Right ventricle myocardium inferior (tissue), 1 donor: ENCODE measurements around the gene TRERF1. TPM values are rescaled to one million over a fixed set of nuclear protein-coding genes. Genes with fewer than 3 reads are reported as not detected.
"Not testable (repeated sequence)": the region's sequence is repeated elsewhere in the genome, so short reads cannot be mapped to it uniquely, and the experiment has no call there.

ENCODE experiments used
- ATAC-seq: fragments of 200-7000 bp; cut with Tn5 transposase; one replicate; pipeline ENCODE4 v1.9.1; 2020; ENCODE audit warnings: mild to moderate bottlenecking, moderate library complexity
- DNase-seq: peaks from one replicate; pipeline ENCODE4 v3.0.0; 2021; ENCODE audit errors: missing footprints
- intact Hi-C: fragments of 100-400 bp; cut with DNase I; formaldehyde crosslinking; loops from one replicate; pipeline ENCODE4 v1.11.0; 2022
- total RNA-seq: library from RNA; stranded (reverse); fragmentation: NEBNext Ultra II Directional; extraction: Animal tissue kit (Norgen Biotek cat#: 25700); gene quantifications from one replicate; pipeline ENCODE4 v1.2.1, GENCODE V29; 2021
- donor health status: DM: no; HTN: yes; CAD: no; lungs with severe emphysema.

TRERF1 gene
- total RNA-seq, 1 donor from 2014 or later: 1.7 TPM

- peak; percentile 60 for DNase-seq
- intact Hi-C loops: no loop called here
- no peak for ATAC-seq
Measured at GRCh38 chr6:42333612-42334011, 118.1 kb downstream of the TRERF1 start.

GRCh38 chr6:42332916-42333315 is 118.8 kb downstream of the TRERF1 start:
- DNase-seq (no peak), ATAC-seq (no peak)
- intact Hi-C loops: no loop called here

- intact Hi-C loops: no loop called here
- ATAC-seq (no peak), DNase-seq (no peak)
Measured at GRCh38 chr6:42331019-42331418, 120.7 kb downstream of the TRERF1 start.

GRCh38 chr6:42326248-42326647 is 125.5 kb downstream of the TRERF1 start:
- intact Hi-C loops: no loop called here
- ATAC-seq (no peak), DNase-seq (no peak)

GRCh38 chr6:42324656-42325324 is 126.9 kb downstream of the TRERF1 start:
- DNase-seq, ATAC-seq, intact Hi-C loops: not testable (repeated sequence)

GRCh38 chr6:42322676-42323075 is 129.1 kb downstream of the TRERF1 start:
- intact Hi-C loops: no loop called here
- ATAC-seq: no peak
- DNase-seq: no peak

- DNase-seq: no peak
- no peak for ATAC-seq
- intact Hi-C loops: no loop called here
Measured at GRCh38 chr6:42321976-42322375, 129.8 kb downstream of the TRERF1 start.

- ATAC-seq (no peak), DNase-seq (no peak)
- intact Hi-C loops: no loop called here
Measured at GRCh38 chr6:42320762-42321161, 131.0 kb downstream of the TRERF1 start.

- ATAC-seq (no peak), DNase-seq (no peak)
- intact Hi-C loops: no loop called here
Measured at GRCh38 chr6:42318480-42318879, 133.2 kb downstream of the TRERF1 start.

GRCh38 chr6:42316981-42317380 is 134.7 kb downstream of the TRERF1 start:
- DNase-seq (no peak), ATAC-seq (no peak)
- intact Hi-C loops: no loop called here

- ATAC-seq (no peak), DNase-seq (no peak)
- intact Hi-C loops: no loop called here
Measured at GRCh38 chr6:42315991-42316970, 135.4 kb downstream of the TRERF1 start.

- DNase-seq (no peak), ATAC-seq (peak; percentile 12)
- intact Hi-C loops: no loop called here
Measured at GRCh38 chr6:42315259-42315990, 136.3 kb downstream of the TRERF1 start.

- DNase-seq: no peak
- ATAC-seq: no peak
- intact Hi-C loops: no loop called here
Measured at GRCh38 chr6:42314571-42315258, 137.0 kb downstream of the TRERF1 start.

GRCh38 chr6:42313941-42314570 is 137.7 kb downstream of the TRERF1 start:
- DNase-seq (no peak), ATAC-seq (no peak)
- intact Hi-C loops: no loop called here

- no peak for ATAC-seq
- intact Hi-C loops: no loop called here
- no peak for DNase-seq
Measured at GRCh38 chr6:42313038-42313437, 138.7 kb downstream of the TRERF1 start.

- intact Hi-C loops: no loop called here
- ATAC-seq: no peak
- DNase-seq: no peak
Measured at GRCh38 chr6:42307141-42307470, 144.6 kb downstream of the TRERF1 start.

GRCh38 chr6:42306439-42307140 is 145.1 kb downstream of the TRERF1 start:
- no peak for ATAC-seq
- intact Hi-C loops: no loop called here
- DNase-seq: no peak
